ENCODE measurements around the gene HDAC10.

- no peak for TF ChIP-seq ZBTB33 (IDR thresholded peaks at IDR 0.05; ENCODE audit: borderline replicate concordance, low read depth)
- no peak for TF ChIP-seq REST (IDR thresholded peaks at IDR 0.05; ENCODE audit: low read depth, low read length)
- TF ChIP-seq EZH2phosphoT487 (IDR thresholded peaks at IDR 0.05; ENCODE audit: borderline replicate concordance, low read depth), result no peak
- no peak for TF ChIP-seq EP300 (IDR thresholded peaks at IDR 0.05; ENCODE audit: borderline replicate concordance in 1 of 2, low read depth in 1 of 2, low read length in 1 of 2)
- TF ChIP-seq GABPA (IDR thresholded peaks at IDR 0.05; ENCODE audit: low read depth), result no peak
- TF ChIP-seq CTCF (IDR thresholded peaks at IDR 0.05), result no peak
- TF ChIP-seq RAD21 (IDR thresholded peaks at IDR 0.05; ENCODE audit: low read length), result no peak
- TF ChIP-seq RCOR1 (IDR thresholded peaks at IDR 0.05; ENCODE audit: low read length), result no peak
- no peak for TF ChIP-seq MAX (IDR thresholded peaks at IDR 0.05; ENCODE audit: low read depth)
- TF ChIP-seq NFIC (IDR thresholded peaks at IDR 0.05; ENCODE audit: borderline replicate concordance), result no peak
- no peak for TF ChIP-seq FOXJ3 (CRISPR knock-in tag; IDR thresholded peaks at IDR 0.05)
- TF ChIP-seq TAF1 (IDR thresholded peaks at IDR 0.05; ENCODE audit: borderline replicate concordance, low read depth, low read length), result no peak
- TF ChIP-seq ELF1 (IDR thresholded peaks at IDR 0.05), result no peak
- no peak for TF ChIP-seq POLR2AphosphoS5 (IDR thresholded peaks at IDR 0.05; ENCODE audit: low read depth, low read length)
These were observed 32.7 kb downstream of the HDAC10 start for GRCh38 chr22:50218153-50218995.
